Astrocyte (in vitro differentiated cells and primary cell): Measurements from ENCODE around the gene PLD1. TPM values are rescaled to one million over a fixed set of nuclear protein-coding genes. Genes with fewer than 3 reads are reported as not detected.

Experiments
- DNase-seq: peaks from one replicate; pipeline ENCODE4 v3.0.0-alpha.2; 2010; ENCODE audit warnings: low read depth
- FAIRE-seq: peaks from 2 replicates; lab custom pipeline; 2011; peaks lifted over from hg19 to GRCh38; lab: Jason Lieb, UNC
- H2AFZ ChIP-seq: 2 replicates; pipeline ENCODE4 v1.6.0; 2012; ENCODE audit warnings: low read depth, low read length, inconsistent platforms
- H3K27ac ChIP-seq: 2 replicates; pipeline ENCODE4 v1.5.1; 2011; ENCODE audit warnings: low read depth, low read length, inconsistent platforms
- H3K27me3 ChIP-seq: 2 replicates; pipeline ENCODE4 v1.6.0; 2011; ENCODE audit warnings: low read length, inconsistent platforms; ENCODE audit not compliant: insufficient read depth
- H3K36me3 ChIP-seq: 2 replicates; pipeline ENCODE4 v1.5.1; 2011; ENCODE audit warnings: low read length, inconsistent platforms; ENCODE audit not compliant: insufficient read depth
- H3K4me1 ChIP-seq: 2 replicates; pipeline ENCODE4 v1.5.1; 2011; ENCODE audit warnings: low read length, inconsistent platforms; ENCODE audit not compliant: insufficient read depth
- H3K4me2 ChIP-seq: 2 replicates; pipeline ENCODE4 v1.6.0; 2012; ENCODE audit warnings: low read length, inconsistent platforms
- H3K4me3 ChIP-seq: 2 replicates; pipeline ENCODE4 v1.5.1; 2011; ENCODE audit warnings: low read depth, mild to moderate bottlenecking, low read length, inconsistent platforms; ENCODE audit not compliant: insufficient read depth
- H3K79me2 ChIP-seq: 2 replicates; pipeline ENCODE4 v1.6.0; 2012; ENCODE audit warnings: mild to moderate bottlenecking, low read length, inconsistent platforms; ENCODE audit not compliant: insufficient read depth
- H3K9ac ChIP-seq: 2 replicates; pipeline ENCODE4 v1.6.0; 2012; ENCODE audit warnings: mild to moderate bottlenecking, low read length, inconsistent platforms
- H3K9me3 ChIP-seq: 2 replicates; pipeline ENCODE4 v1.5.1; 2012; ENCODE audit warnings: low read depth, mild to moderate bottlenecking, low read length, inconsistent platforms; ENCODE audit not compliant: insufficient read depth
- H4K20me1 ChIP-seq: 2 replicates; pipeline ENCODE4 v1.6.0; 2012; ENCODE audit warnings: low read length, inconsistent platforms; ENCODE audit not compliant: insufficient read depth
- H3K27ac Mint-ChIP-seq: one replicate; pipeline ENCODE4 v1.8.0; 2021; ENCODE audit warnings: mild to moderate bottlenecking, mixed read lengths; ENCODE audit not compliant: unreplicated experiment
- H3K27me3 Mint-ChIP-seq: one replicate; pipeline ENCODE4 v1.8.0; 2021; ENCODE audit warnings: low read depth, mixed read lengths; ENCODE audit not compliant: unreplicated experiment
- H3K36me3 Mint-ChIP-seq: one replicate; pipeline ENCODE4 v1.8.0; 2021; ENCODE audit warnings: low read depth, mixed read lengths; ENCODE audit not compliant: unreplicated experiment
- H3K4me1 Mint-ChIP-seq: one replicate; pipeline ENCODE4 v1.8.0; 2021; ENCODE audit warnings: low read depth, mixed read lengths; ENCODE audit not compliant: unreplicated experiment
- H3K4me3 Mint-ChIP-seq: one replicate; pipeline ENCODE4 v1.8.0; 2021; ENCODE audit warnings: mild to moderate bottlenecking, moderate library complexity, mixed read lengths; ENCODE audit not compliant: unreplicated experiment
- H3K9me3 Mint-ChIP-seq: one replicate; pipeline ENCODE4 v1.8.0; 2021; ENCODE audit warnings: mild to moderate bottlenecking, mixed read lengths; ENCODE audit not compliant: unreplicated experiment
- EZH2 ChIP-seq: IDR thresholded peaks from 2 replicates; pipeline ENCODE4 v1.6.1; 2012; ENCODE audit warnings: mild to moderate bottlenecking, low read length, inconsistent platforms; ENCODE audit not compliant: insufficient read depth
- total RNA-seq: library from RNA; stranded (reverse); gene quantifications from 2 replicates; pipeline ENCODE4 v1.2.1, GENCODE V29; 2021
- TF ChIP-seq, protein P1 (sequence below): IDR thresholded peaks from 2 replicates; pipeline ENCODE4 v1.5.1; 2011; ENCODE audit warnings: low read depth, mild to moderate bottlenecking, inconsistent platforms, low read length, moderate library complexity; ENCODE audit not compliant: insufficient read depth

Gene PLD1
- total RNA-seq, 1 donor from 2014 or later = 21.5 TPM

DNA sequence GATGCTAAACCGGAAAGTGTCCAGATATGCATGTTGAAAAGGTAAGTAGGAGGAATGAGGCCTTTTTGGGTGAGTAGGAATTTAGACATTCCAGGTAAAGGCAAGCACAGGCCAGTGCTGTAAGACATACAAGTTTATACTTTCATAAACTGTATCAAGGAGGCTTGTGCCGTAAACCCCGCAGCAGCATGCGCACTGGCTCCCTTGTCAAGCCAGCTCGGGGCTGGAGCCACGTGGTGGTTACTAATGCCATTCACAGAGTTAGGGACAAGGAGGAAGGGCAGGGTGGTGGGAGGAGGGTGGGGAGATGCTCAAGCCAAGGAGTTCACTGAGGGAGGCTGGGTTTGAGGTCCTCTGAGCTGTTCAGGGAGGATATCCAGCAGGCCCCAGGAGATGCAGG, 35.8 kb downstream of the PLD1 start:
- Histone ChIP-seq H3K4me2 (no peak overlapping the region), H3K4me1 (peaks cover 4% of the 10 kb centered on the region), H4K20me1 (no peaks in the 10 kb centered on the region), H3K4me3 (no peak overlapping the region), H3K27me3 (no peaks in the 10 kb centered on the region), H3K27ac (no peak overlapping the region), H3K9ac (no peak overlapping the region), H3K36me3 (no peaks in the 10 kb centered on the region), H3K79me2 (no peaks in the 10 kb centered on the region), H2AFZ (no peak overlapping the region), H3K9me3 (no peaks in the 10 kb centered on the region)
- Mint-ChIP-seq H3K4me3 (no peak overlapping the region), H3K27me3 (no peaks in the 10 kb centered on the region), H3K9me3 (no peaks in the 10 kb centered on the region), H3K4me1 (peaks cover 14% of the 10 kb centered on the region), H3K36me3 (no peaks in the 10 kb centered on the region), H3K27ac (no peak overlapping the region)
- FAIRE-seq (no peak), DNase-seq (no peak)
- TF ChIP-seq, protein P1, sequence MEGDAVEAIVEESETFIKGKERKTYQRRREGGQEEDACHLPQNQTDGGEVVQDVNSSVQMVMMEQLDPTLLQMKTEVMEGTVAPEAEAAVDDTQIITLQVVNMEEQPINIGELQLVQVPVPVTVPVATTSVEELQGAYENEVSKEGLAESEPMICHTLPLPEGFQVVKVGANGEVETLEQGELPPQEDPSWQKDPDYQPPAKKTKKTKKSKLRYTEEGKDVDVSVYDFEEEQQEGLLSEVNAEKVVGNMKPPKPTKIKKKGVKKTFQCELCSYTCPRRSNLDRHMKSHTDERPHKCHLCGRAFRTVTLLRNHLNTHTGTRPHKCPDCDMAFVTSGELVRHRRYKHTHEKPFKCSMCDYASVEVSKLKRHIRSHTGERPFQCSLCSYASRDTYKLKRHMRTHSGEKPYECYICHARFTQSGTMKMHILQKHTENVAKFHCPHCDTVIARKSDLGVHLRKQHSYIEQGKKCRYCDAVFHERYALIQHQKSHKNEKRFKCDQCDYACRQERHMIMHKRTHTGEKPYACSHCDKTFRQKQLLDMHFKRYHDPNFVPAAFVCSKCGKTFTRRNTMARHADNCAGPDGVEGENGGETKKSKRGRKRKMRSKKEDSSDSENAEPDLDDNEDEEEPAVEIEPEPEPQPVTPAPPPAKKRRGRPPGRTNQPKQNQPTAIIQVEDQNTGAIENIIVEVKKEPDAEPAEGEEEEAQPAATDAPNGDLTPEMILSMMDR = no peak
- TF ChIP-seq EZH2 = no peak

DNA sequence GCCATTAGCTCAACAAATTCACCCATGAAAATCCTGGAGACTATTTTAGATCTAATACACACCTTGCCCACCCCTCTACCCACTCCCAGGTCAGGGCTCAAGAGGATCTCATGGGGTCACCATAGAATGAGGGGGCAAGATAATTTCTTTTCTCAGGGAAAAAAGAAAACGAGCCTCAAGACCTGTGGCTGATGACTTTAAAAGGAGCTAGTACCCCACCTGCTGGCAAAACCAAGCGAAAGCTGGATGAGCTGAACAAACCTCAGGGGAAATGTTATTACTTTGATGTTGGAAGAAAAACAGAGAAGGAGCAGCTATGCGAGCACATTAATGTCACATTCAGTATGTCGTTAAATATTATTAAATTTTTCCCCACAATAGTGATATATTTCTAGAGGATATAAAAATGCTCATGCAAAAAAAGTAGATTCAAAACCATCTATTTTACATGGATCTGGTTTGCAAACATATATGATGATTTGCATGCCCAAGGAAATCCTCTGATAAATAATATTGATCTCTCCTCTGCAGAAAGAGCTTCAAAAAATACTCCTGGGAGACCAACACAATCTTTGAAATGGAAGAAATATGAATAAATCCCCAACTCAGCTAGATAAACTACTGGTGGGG, 37.7 kb downstream of the PLD1 start:
- DNase-seq (peak; percentile 29), FAIRE-seq (peak; percentile 39)
- no peak overlapping the region for H3K27ac ChIP-seq
- H4K20me1 ChIP-seq = no peaks in the 10 kb centered on the region
- peaks cover 4% of the 10 kb centered on the region for H3K4me1 ChIP-seq
- H3K4me3 ChIP-seq = no peak overlapping the region
- H3K4me2 ChIP-seq = no peak overlapping the region
- H3K4me1 Mint-ChIP-seq = peaks cover 14% of the 10 kb centered on the region
- H3K79me2 ChIP-seq = no peaks in the 10 kb centered on the region
- peak overlapping the region; percentile 12 for H3K27ac Mint-ChIP-seq
- H3K9ac ChIP-seq = peak overlapping the region; percentile 10
- H3K27me3 Mint-ChIP-seq = no peaks in the 10 kb centered on the region
- H3K36me3 ChIP-seq = no peaks in the 10 kb centered on the region
- no peak overlapping the region for H3K4me3 Mint-ChIP-seq
- no peaks in the 10 kb centered on the region for H3K36me3 Mint-ChIP-seq
- no peaks in the 10 kb centered on the region for H3K9me3 Mint-ChIP-seq
- TF ChIP-seq EZH2 = no peak
- TF ChIP-seq, protein P1 = peak; percentile 84
- no peaks in the 10 kb centered on the region for H3K27me3 ChIP-seq
- H3K9me3 ChIP-seq = no peaks in the 10 kb centered on the region
- no peak overlapping the region for H2AFZ ChIP-seq
